Measurements from ENCODE around the gene DGAT2.

DNA sequence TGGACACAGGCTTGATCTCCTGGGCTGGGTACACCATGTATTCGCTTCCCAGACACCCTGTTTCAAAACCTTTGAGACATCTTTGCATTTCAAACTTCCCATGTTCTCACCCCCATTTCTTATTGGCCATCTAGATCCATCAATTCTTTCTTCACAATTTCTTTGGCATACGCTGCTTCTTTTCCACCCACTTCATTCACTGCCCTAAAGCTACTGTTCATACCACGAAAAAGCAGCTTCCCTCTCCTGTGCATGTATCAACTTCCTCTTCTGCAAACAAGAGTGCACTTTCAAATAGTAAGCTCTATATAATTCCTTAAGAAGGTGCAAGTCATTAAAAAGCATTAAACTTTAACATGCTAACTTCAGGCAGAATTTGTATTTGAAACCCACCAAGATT lies 67.8 kb downstream of the DGAT2 start:
- TF ChIP-seq CTCF (optimal IDR thresholded peaks at IDR 0.05 in 1 of 3, IDR thresholded peaks at IDR 0.05 in 1 of 3, conservative IDR thresholded peaks at IDR 0.05 in 1 of 3; ENCODE audit: extremely low read depth in 1 of 3, insufficient read depth in 2 of 3, low read length in 3 of 3) (no peak), EZH2 (IDR thresholded peaks at IDR 0.05; ENCODE audit: low read length) (no peak)
